H1 (cell line): ENCODE results near the gene CCDC182. TPM values are rescaled to one million over a fixed set of nuclear protein-coding genes. Genes with fewer than 3 reads are reported as not detected.

Experiments used
- CTCF ChIA-PET: fragments of 300-600 bp; sonication (Branson Sonifier 250); formaldehyde crosslinking; loops from one replicate; lab custom pipeline; 2021; ENCODE audit not compliant: partially characterized antibody; lab: Charles Lee
- POLR2A ChIA-PET: fragments of 300-600 bp; sonication (Branson Sonifier 250); formaldehyde crosslinking; loops from one replicate; lab custom pipeline; 2021; ENCODE audit warnings: inconsistent platforms; ENCODE audit not compliant: partially characterized antibody; lab: Charles Lee
- DNase-seq, 2 experiments: peaks; one replicate each; pipeline versions ENCODE4 v3.0.0 to v3.0.0-alpha.2; 2010 to 2022; ENCODE audit warnings: low spot score in 2 of 2, low read depth in 1 of 2, mixed read lengths in 1 of 2
- FAIRE-seq: peaks from 2 replicates; lab custom pipeline; 2011; peaks lifted over from hg19 to GRCh38; lab: Jason Lieb, UNC
- H2AFZ ChIP-seq: 2 replicates; pipeline ENCODE4 v1.8.1; 2012; ENCODE audit warnings: low read length, inconsistent platforms
- H2AK5ac ChIP-seq: 2 replicates; pipeline ENCODE4 v1.6.1; 2013; ENCODE audit warnings: low read depth, low read length
- H2BK120ac ChIP-seq: replicated peaks from 2 replicates; pipeline ENCODE3; 2013; ENCODE audit warnings: low read depth, low read length, inconsistent platforms
- H2BK12ac ChIP-seq: 2 replicates; pipeline ENCODE4 v1.6.1; 2013; ENCODE audit warnings: low read depth, low read length
- H2BK15ac ChIP-seq: 2 replicates; pipeline ENCODE4 v1.6.1; 2013; ENCODE audit warnings: low read length
- H2BK20ac ChIP-seq: 2 replicates; pipeline ENCODE4 v1.6.1; 2013; ENCODE audit warnings: low read length
- H2BK5ac ChIP-seq: 2 replicates; pipeline ENCODE4 v1.6.1; 2013; ENCODE audit warnings: low read depth, low read length
- H3K14ac ChIP-seq: 2 replicates; pipeline ENCODE4 v1.6.1; 2013; ENCODE audit warnings: inconsistent platforms; ENCODE audit not compliant: insufficient read length
- H3K18ac ChIP-seq: 2 replicates; pipeline ENCODE4 v1.6.1; 2013; ENCODE audit warnings: low read length; ENCODE audit errors: extremely low read depth
- H3K23ac ChIP-seq: 2 replicates; pipeline ENCODE4 v1.6.1; 2013; ENCODE audit warnings: inconsistent platforms; ENCODE audit not compliant: insufficient read length
- H3K23me2 ChIP-seq: 2 replicates; pipeline ENCODE4 v1.6.1; 2013; ENCODE audit warnings: low read depth, low read length
- H3K27ac ChIP-seq: 2 replicates; pipeline ENCODE4 v1.6.1; 2011; ENCODE audit warnings: low read depth, low read length, inconsistent platforms
- H3K27me3 ChIP-seq, 4 experiments: replicated peaks in 1 of 4; 1 replicate in 1 of 4; 2 replicates in 3 of 4; pipeline versions ENCODE4 v1.6.1 to v1.8.1; 2011 to 2013; ENCODE audit warnings: low read length in 3 of 4, mild to moderate bottlenecking in 3 of 4, inconsistent platforms in 2 of 4, mixed read lengths in 2 of 4, moderate library complexity in 1 of 4; ENCODE audit not compliant: control insufficient read depth in 3 of 4, insufficient read depth in 3 of 4; ENCODE audit errors: extremely low read depth in 1 of 4
- H3K36me3 ChIP-seq, 4 experiments: 2 replicates each; pipeline versions ENCODE4 v1.6.1 to v1.8.1; 2011 to 2013; ENCODE audit warnings: mild to moderate bottlenecking in 4 of 4, low read length in 3 of 4, moderate library complexity in 2 of 4, control low read depth in 1 of 4, inconsistent platforms in 1 of 4; ENCODE audit not compliant: insufficient read depth in 4 of 4, control insufficient read depth in 2 of 4
- H3K4ac ChIP-seq: replicated peaks from 2 replicates; pipeline ENCODE3; 2013; ENCODE audit warnings: low read length, low read depth, mixed read lengths, inconsistent platforms; ENCODE audit not compliant: insufficient read length
- H3K4me1 ChIP-seq, 4 experiments: replicated peaks in 1 of 4; 1 replicate in 1 of 4; 2 replicates in 3 of 4; pipeline versions ENCODE4 v1.6.1 to v1.8.1; 2011 to 2013; ENCODE audit warnings: low read length in 3 of 4, inconsistent platforms in 2 of 4, mixed read lengths in 1 of 4; ENCODE audit not compliant: insufficient read depth in 4 of 4, control insufficient read depth in 3 of 4
- H3K4me2 ChIP-seq, 2 experiments: 2 replicates each; pipeline versions ENCODE4 v1.6.1 to v1.8.1; 2011 to 2013; ENCODE audit warnings: low read depth in 2 of 2, low read length in 2 of 2, control low read depth in 1 of 2, inconsistent platforms in 1 of 2, mild to moderate bottlenecking in 1 of 2; ENCODE audit not compliant: insufficient read depth in 1 of 2
- H3K4me3 ChIP-seq, 4 experiments: fragments of 200-600, 300-600 bp in 1 of 4; sonication (generic), shearing (Covaris generic), sonication (Bioruptor Twin) in 1 of 4; 2 replicates each; pipeline versions ENCODE4 v1.5.1 to v1.8.1; 2011 to 2016; ENCODE audit warnings: low read length in 4 of 4, low read depth in 3 of 4, control low read depth in 2 of 4, inconsistent platforms in 2 of 4, mild to moderate bottlenecking in 2 of 4, mixed read lengths in 1 of 4, moderate library complexity in 1 of 4; ENCODE audit not compliant: insufficient read depth in 2 of 4; ENCODE audit errors: extremely low read depth in 1 of 4
- H3K56ac ChIP-seq: replicated peaks from 2 replicates; pipeline ENCODE3; 2013; ENCODE audit warnings: low read depth, mild to moderate bottlenecking, mixed read lengths, low read length, inconsistent platforms; ENCODE audit not compliant: insufficient read length
- H3K79me1 ChIP-seq: 2 replicates; pipeline ENCODE4 v1.6.1; 2013; ENCODE audit warnings: low read depth, low read length, control low read depth
- H3K79me2 ChIP-seq, 2 experiments: 2 replicates each; pipeline versions ENCODE4 v1.6.1 to v1.8.1; 2012 to 2013; ENCODE audit warnings: low read length in 2 of 2, mild to moderate bottlenecking in 2 of 2, inconsistent platforms in 1 of 2; ENCODE audit not compliant: insufficient read depth in 2 of 2, control insufficient read depth in 1 of 2
- H3K9ac ChIP-seq, 4 experiments: replicated peaks in 1 of 4; 1 replicate in 1 of 4; 2 replicates in 3 of 4; pipeline versions ENCODE4 v1.6.1 to v1.8.1; 2011 to 2013; ENCODE audit warnings: low read depth in 3 of 4, low read length in 3 of 4, control low read depth in 2 of 4, mild to moderate bottlenecking in 2 of 4, moderate library complexity in 2 of 4, inconsistent platforms in 1 of 4; ENCODE audit errors: extremely low read depth in 1 of 4
- H3K9me3 ChIP-seq, 2 experiments: 2 replicates each; pipeline versions ENCODE4 v1.6.1 to v1.8.1; 2012 to 2013; ENCODE audit warnings: mild to moderate bottlenecking in 2 of 2, moderate library complexity in 2 of 2, control low read depth in 1 of 2, inconsistent platforms in 1 of 2, low read depth in 1 of 2, low read length in 1 of 2, mixed read lengths in 1 of 2; ENCODE audit not compliant: insufficient read depth in 2 of 2
- H4K20me1 ChIP-seq, 2 experiments: replicated peaks in 1 of 2; 2 replicates each; pipeline versions ENCODE3 to v1.8.1; 2011 to 2013; ENCODE audit warnings: inconsistent platforms in 2 of 2, low read length in 2 of 2, mild to moderate bottlenecking in 1 of 2; ENCODE audit not compliant: insufficient read depth in 2 of 2, control insufficient read depth in 1 of 2
- H4K5ac ChIP-seq: 2 replicates; pipeline ENCODE4 v1.6.1; 2013; ENCODE audit warnings: low read length, low read depth, mixed read lengths, inconsistent platforms; ENCODE audit not compliant: insufficient read length
- H4K8ac ChIP-seq: 2 replicates; pipeline ENCODE4 v1.8.0; 2013; ENCODE audit warnings: mild to moderate bottlenecking, moderate library complexity, low read length, inconsistent platforms; ENCODE audit not compliant: insufficient read depth; ENCODE audit errors: extremely low read depth
- H4K91ac ChIP-seq: replicated peaks from 2 replicates; pipeline ENCODE3; 2013; ENCODE audit warnings: low read length, mixed read lengths, inconsistent platforms; ENCODE audit not compliant: insufficient read length
- CTCF ChIP-seq, 3 experiments: IDR thresholded peaks; 1 replicate in 2 of 3; 2 replicates in 1 of 3; pipeline versions ENCODE4 v1.5.1 to v1.6.1; 2011; ENCODE audit warnings: low read length in 3 of 3, mild to moderate bottlenecking in 3 of 3, inconsistent platforms in 2 of 3, low read depth in 1 of 3, moderate library complexity in 1 of 3; ENCODE audit not compliant: insufficient read depth in 1 of 3; ENCODE audit errors: control extremely low read depth in 1 of 3
- RAD21 ChIP-seq, 2 experiments: IDR thresholded peaks in 1 of 2; conservative IDR thresholded peaks in 1 of 2; 2 replicates each; pipeline ENCODE4 v1.6.1; 2011; ENCODE audit warnings: low read depth in 2 of 2, low read length in 2 of 2, improper control_type of control experiment in 1 of 2, inconsistent platforms in 1 of 2, mild to moderate bottlenecking in 1 of 2, moderate library complexity in 1 of 2
- SP2 ChIP-seq: IDR thresholded peaks from 2 replicates; pipeline ENCODE4 v1.6.1; 2012; ENCODE audit warnings: mild to moderate bottlenecking, low read length, inconsistent platforms
- YY1 ChIP-seq: IDR thresholded peaks from 2 replicates; pipeline ENCODE4 v1.6.1; 2011; ENCODE audit warnings: low read depth, mild to moderate bottlenecking, low read length
- WGBS, 2 experiments: shearing (Covaris generic) in 1 of 2; methylation state at CpG; one replicate each; pipeline versions ENCODE4 v1.1.6 to v1.1.7; 2013 to 2015; ENCODE audit warnings: low lambda C conversion rate in 2 of 2, mixed read lengths in 2 of 2, inconsistent platforms in 1 of 2, low coverage in 1 of 2, missing lambda C conversion rate in 1 of 2; ENCODE audit not compliant: insufficient replicate concordance in 2 of 2, insufficient coverage in 1 of 2, insufficient read length in 1 of 2; ENCODE audit errors: extremely low coverage in 1 of 2, missing lambda C conversion rate in 1 of 2; 5-methylcytosine and 5-hydroxymethylcytosine counted together
- polyA plus RNA-seq, 7 experiments: library from polyadenylated mRNA; depleted of rRNA in 3 of 7; stranded (reverse) in 5 of 7; unstranded in 2 of 7; fragments of >200 nt in 5 of 7; fragments of 200-250 nt in 2 of 7; gene quantifications; 1 replicate in 5 of 7; 2 replicates in 1 of 7; 4 replicates in 1 of 7; pipeline versions ENCODE4 v1.2.1 to v1.2.3, GENCODE V29; 2011 to 2013; ENCODE audit warnings: missing spikeins in 2 of 7, mixed read lengths in 2 of 7
- total RNA-seq: library from RNA; stranded (reverse); fragmentation: NEBNext Ultra II Directional; extraction: Animal tissue kit (Norgen Biotek cat#: 25700); gene quantifications from 2 replicates; pipeline ENCODE4 v1.2.1, GENCODE V29; 2021
- TF ChIP-seq, protein P1 (sequence below): IDR thresholded peaks from 2 replicates; pipeline ENCODE4 v1.6.1; 2012; ENCODE audit warnings: low read length, inconsistent platforms

The CCDC182 gene
- total and polyA plus RNA-seq, 2 of the 8 experiments (the other 6 are each of a cell fraction or from before 2014, with no cell fraction given) = not detected

GRCh38 chr17:57735707-57736106 lies 9.4 kb downstream of the CCDC182 start:
- H2BK5ac ChIP-seq = no peak overlapping the region
- 61% methylated on average over 6 of the region's 6 CpGs; no CpG with 5 or more reads in 1 of the 2 experiments for WGBS, 2 experiments
- CTCF ChIA-PET = interaction anchor here (1.1 to 1.7 kb wide), 4 partner anchors 45 to 113 kb away, joined by 3 to 6 read pairs (median 4); no protein-coding TSS in a partner anchor

More at GRCh38 chr17:57735707-57736106, 9.4 kb downstream of the CCDC182 start:
- Histone ChIP-seq H3K56ac (no peak overlapping the region), H4K20me1 (no peaks in the 10 kb centered on the region), H3K27me3 (no peaks in the 10 kb centered on the region), H2AFZ (no peak overlapping the region), H2BK15ac (no peak overlapping the region), H4K8ac (no peak overlapping the region), H2BK120ac (no peak overlapping the region), H3K36me3 (no peaks in the 10 kb centered on the region), H3K4me3 (no peak overlapping the region), H3K4me1 (no peaks in the 10 kb centered on the region), H3K9me3 (no peaks in the 10 kb centered on the region), H3K27ac (no peak overlapping the region), H3K23ac (no peak overlapping the region), H4K5ac (no peak overlapping the region), H2BK20ac (no peak overlapping the region), H2AK5ac (no peak overlapping the region), H3K9ac (no peak overlapping the region), H3K79me1 (no peaks in the 10 kb centered on the region), H3K23me2 (no peaks in the 10 kb centered on the region), H2BK12ac (no peak overlapping the region), H3K4me2 (no peak overlapping the region), H3K14ac (no peak overlapping the region), H3K4ac (no peak overlapping the region), H4K91ac (no peak overlapping the region), H3K18ac (no peak overlapping the region), H3K79me2 (no peaks in the 10 kb centered on the region)
- POLR2A ChIA-PET = no interaction called here
- FAIRE-seq (peak; percentile 93), DNase-seq (no peak)
- TF ChIP-seq, protein P1, sequence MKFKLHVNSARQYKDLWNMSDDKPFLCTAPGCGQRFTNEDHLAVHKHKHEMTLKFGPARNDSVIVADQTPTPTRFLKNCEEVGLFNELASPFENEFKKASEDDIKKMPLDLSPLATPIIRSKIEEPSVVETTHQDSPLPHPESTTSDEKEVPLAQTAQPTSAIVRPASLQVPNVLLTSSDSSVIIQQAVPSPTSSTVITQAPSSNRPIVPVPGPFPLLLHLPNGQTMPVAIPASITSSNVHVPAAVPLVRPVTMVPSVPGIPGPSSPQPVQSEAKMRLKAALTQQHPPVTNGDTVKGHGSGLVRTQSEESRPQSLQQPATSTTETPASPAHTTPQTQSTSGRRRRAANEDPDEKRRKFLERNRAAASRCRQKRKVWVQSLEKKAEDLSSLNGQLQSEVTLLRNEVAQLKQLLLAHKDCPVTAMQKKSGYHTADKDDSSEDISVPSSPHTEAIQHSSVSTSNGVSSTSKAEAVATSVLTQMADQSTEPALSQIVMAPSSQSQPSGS = no peak
- no peak for TF ChIP-seq SP2
- peak; percentile 66 to 79 (median 76) for TF ChIP-seq CTCF (IDR thresholded peaks at IDR 0.05; ENCODE audit: control extremely low read depth in 1 of 3, insufficient read depth in 1 of 3, low read depth in 1 of 3, low read length in 3 of 3)
- TF ChIP-seq RAD21 (IDR thresholded peaks at IDR 0.05 in 1 of 2, conservative IDR thresholded peaks at IDR 0.05 in 1 of 2; ENCODE audit: low read depth in 2 of 2, low read length in 2 of 2) = peak; percentile 78 to 81
- TF ChIP-seq YY1 = no peak
